HepG2 (cell line): ENCODE measurements around the gene FNDC3B. TPM values are rescaled to one million over a fixed set of nuclear protein-coding genes. Genes with fewer than 3 reads are reported as not detected.

Source experiments
- BHLHE40 ChIP-seq: IDR thresholded peaks from 2 replicates; pipeline ENCODE4 v1.6.1; 2011; ENCODE audit warnings: low read length, improper control_type of control experiment
- FLYWCH1 ChIP-seq: sonication (generic); formaldehyde crosslinking; IDR thresholded peaks from 2 replicates; pipeline ENCODE4 v1.8.1; 2023; ENCODE audit warnings: mild to moderate bottlenecking, missing genetic modification reagents
- GATAD1 ChIP-seq: IDR thresholded peaks from 2 replicates; pipeline ENCODE4 v1.6.1; 2016; ENCODE audit warnings: missing genetic modification reagents, missing compliant biosample characterization
- SMAD3 ChIP-seq: sonication (generic); formaldehyde crosslinking; IDR thresholded peaks from 2 replicates; pipeline ENCODE4 v1.4.0; 2020; ENCODE audit warnings: missing genetic modification reagents
- TRAFD1 ChIP-seq: sonication (generic); formaldehyde crosslinking; IDR thresholded peaks from 2 replicates; pipeline ENCODE4 v1.5.1; 2020; ENCODE audit warnings: missing genetic modification reagents, mild to moderate bottlenecking, borderline replicate concordance
- ZNF280D ChIP-seq: sonication (generic); formaldehyde crosslinking; IDR thresholded peaks from 2 replicates; pipeline ENCODE4 v1.5.1; 2020; ENCODE audit warnings: mild to moderate bottlenecking, missing genetic modification reagents
- ZNF792 ChIP-seq: IDR thresholded peaks from 2 replicates; pipeline ENCODE4 v1.6.1; 2016
- polyA plus RNA-seq, 8 experiments: library from polyadenylated mRNA; depleted of rRNA in 3 of 8; stranded (reverse) in 7 of 8; unstranded in 1 of 8; fragments of >200 nt; fragmentation: Illumina TruSeq in 4 of 8; extraction: Trizol in 4 of 8; gene quantifications; 2 replicates each; pipeline versions ENCODE4 v1.2.1 to v1.2.3, GENCODE V29; 2011 to 2016; ENCODE audit warnings: low read depth in 4 of 8, missing spikeins in 1 of 8, mixed read lengths in 1 of 8; ENCODE audit not compliant: insufficient read depth in 1 of 8
- total RNA-seq, 5 experiments: library from RNA; depleted of rRNA; stranded (reverse); fragments of >200 nt; fragmentation: Illumina TruSeq; extraction: Trizol; gene quantifications; 2 replicates each; pipeline ENCODE4 v1.2.3, GENCODE V29; 2016; ENCODE audit warnings: low read depth in 1 of 5
- TF ChIP-seq, protein P1 (sequence below), 2 experiments: sonication (generic) in 1 of 2; formaldehyde crosslinking in 1 of 2; IDR thresholded peaks; 2 replicates each; pipeline versions ENCODE4 v1.4.0 to v1.6.1; 2016 to 2020; ENCODE audit warnings: borderline replicate concordance in 1 of 2, low read depth in 1 of 2, mild to moderate bottlenecking in 1 of 2, missing genetic modification reagents in 1 of 2
- TF ChIP-seq, protein P2 (sequence below): sonication (generic); formaldehyde crosslinking; IDR thresholded peaks from 2 replicates; pipeline ENCODE4 v1.5.1; 2020; ENCODE audit warnings: missing genetic modification reagents, mild to moderate bottlenecking, borderline replicate concordance

FNDC3B gene
- total and polyA plus RNA-seq, 2 of the 13 experiments (the other 11 are each of a cell fraction or from before 2014, with no cell fraction given), result 74.8 to 103 TPM

GRCh38 chr3:172129850-172130716 lies 90.7 kb downstream of the FNDC3B start (continued):
- TF ChIP-seq TRAFD1 (CRISPR knock-in tag) (no peak), SMAD3 (CRISPR knock-in tag) (peak; percentile 29; the same call in 1 of the 2 replicates), ZNF280D (CRISPR knock-in tag) (0 out of 2 replicates have a peak, but pooled peaks have one; percentile 17), ZNF792 (CRISPR knock-in tag) (peak; percentile 69; the same call in 1 of the 2 replicates), GATAD1 (CRISPR knock-in tag) (no peak), FLYWCH1 (CRISPR knock-in tag) (no peak), BHLHE40 (0 out of 2 replicates have a peak, but pooled peaks have one; percentile 14)
- TF ChIP-seq, protein P1, sequence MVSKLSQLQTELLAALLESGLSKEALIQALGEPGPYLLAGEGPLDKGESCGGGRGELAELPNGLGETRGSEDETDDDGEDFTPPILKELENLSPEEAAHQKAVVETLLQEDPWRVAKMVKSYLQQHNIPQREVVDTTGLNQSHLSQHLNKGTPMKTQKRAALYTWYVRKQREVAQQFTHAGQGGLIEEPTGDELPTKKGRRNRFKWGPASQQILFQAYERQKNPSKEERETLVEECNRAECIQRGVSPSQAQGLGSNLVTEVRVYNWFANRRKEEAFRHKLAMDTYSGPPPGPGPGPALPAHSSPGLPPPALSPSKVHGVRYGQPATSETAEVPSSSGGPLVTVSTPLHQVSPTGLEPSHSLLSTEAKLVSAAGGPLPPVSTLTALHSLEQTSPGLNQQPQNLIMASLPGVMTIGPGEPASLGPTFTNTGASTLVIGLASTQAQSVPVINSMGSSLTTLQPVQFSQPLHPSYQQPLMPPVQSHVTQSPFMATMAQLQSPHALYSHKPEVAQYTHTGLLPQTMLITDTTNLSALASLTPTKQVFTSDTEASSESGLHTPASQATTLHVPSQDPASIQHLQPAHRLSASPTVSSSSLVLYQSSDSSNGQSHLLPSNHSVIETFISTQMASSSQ (IDR thresholded peaks at IDR 0.05; ENCODE audit: low read depth), result peak; percentile 28; the same call in 1 of the 2 replicates
- TF ChIP-seq, protein P1 (CRISPR knock-in tag; IDR thresholded peaks at IDR 0.05; ENCODE audit: borderline replicate concordance), result peak; percentile 10; the same call in 1 of the 2 replicates
- TF ChIP-seq, protein P2, sequence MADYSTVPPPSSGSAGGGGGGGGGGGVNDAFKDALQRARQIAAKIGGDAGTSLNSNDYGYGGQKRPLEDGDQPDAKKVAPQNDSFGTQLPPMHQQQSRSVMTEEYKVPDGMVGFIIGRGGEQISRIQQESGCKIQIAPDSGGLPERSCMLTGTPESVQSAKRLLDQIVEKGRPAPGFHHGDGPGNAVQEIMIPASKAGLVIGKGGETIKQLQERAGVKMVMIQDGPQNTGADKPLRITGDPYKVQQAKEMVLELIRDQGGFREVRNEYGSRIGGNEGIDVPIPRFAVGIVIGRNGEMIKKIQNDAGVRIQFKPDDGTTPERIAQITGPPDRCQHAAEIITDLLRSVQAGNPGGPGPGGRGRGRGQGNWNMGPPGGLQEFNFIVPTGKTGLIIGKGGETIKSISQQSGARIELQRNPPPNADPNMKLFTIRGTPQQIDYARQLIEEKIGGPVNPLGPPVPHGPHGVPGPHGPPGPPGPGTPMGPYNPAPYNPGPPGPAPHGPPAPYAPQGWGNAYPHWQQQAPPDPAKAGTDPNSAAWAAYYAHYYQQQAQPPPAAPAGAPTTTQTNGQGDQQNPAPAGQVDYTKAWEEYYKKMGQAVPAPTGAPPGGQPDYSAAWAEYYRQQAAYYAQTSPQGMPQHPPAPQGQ (CRISPR knock-in tag), result 0 out of 2 replicates have a peak, but pooled peaks have one; percentile 34
